Activated CD8-positive, alpha-beta T cell treated with anti-CD3 and anti-CD28 coated beads for 36 hours (primary cell): ENCODE data around the gene NUP85. TPM values are rescaled to one million over a fixed set of nuclear protein-coding genes. Genes with fewer than 3 reads are reported as not detected.
A peak's percentile ranks its signal among the peaks of the same experiment; 100 is the strongest.

ENCODE experiments used
- ATAC-seq: fragments of 200-7000 bp; cut with Tn5 transposase; one replicate; pipeline ENCODE4 v1.10.0; 2021; ENCODE audit warnings: mild to moderate bottlenecking, moderate library complexity
- CTCF ChIA-PET: fragments of 350-600 bp; sonication (Branson Sonifier 250); formaldehyde crosslinking; loops from one replicate; lab custom pipeline; 2021; ENCODE audit warnings: antibody characterized with exemption; lab: Charles Lee
- POLR2A ChIA-PET: fragments of 350-600 bp; sonication (Branson Sonifier 250); formaldehyde crosslinking; loops from one replicate; lab custom pipeline; 2021; ENCODE audit warnings: antibody characterized with exemption; lab: Charles Lee
- DNase-seq: peaks from one replicate; pipeline ENCODE4 v3.0.0-alpha.2; 2020
- H3K27ac Mint-ChIP-seq: one replicate; pipeline ENCODE4 v1.8.0; 2021; ENCODE audit warnings: mild to moderate bottlenecking, mixed read lengths
- H3K27me3 Mint-ChIP-seq: one replicate; pipeline ENCODE4 v1.8.0; 2021; ENCODE audit warnings: mixed read lengths
- H3K36me3 Mint-ChIP-seq: one replicate; pipeline ENCODE4 v1.8.0; 2021; ENCODE audit warnings: low read depth, mixed read lengths
- H3K4me1 Mint-ChIP-seq: one replicate; pipeline ENCODE4 v1.8.0; 2021; ENCODE audit warnings: low read depth, mixed read lengths
- H3K4me3 Mint-ChIP-seq: one replicate; pipeline ENCODE4 v1.8.0; 2021; ENCODE audit warnings: mild to moderate bottlenecking, moderate library complexity, mixed read lengths
- H3K9me3 Mint-ChIP-seq: one replicate; pipeline ENCODE4 v1.8.0; 2021; ENCODE audit warnings: mixed read lengths
- CTCF ChIP-seq: fragments of 200-600 bp; IDR thresholded peaks from one replicate; pipeline ENCODE4 v1.8.0; 2022; ENCODE audit warnings: antibody characterized with exemption, mild to moderate bottlenecking
- intact Hi-C: fragments of 100-400 bp; cut with micrococcal nuclease; formaldehyde crosslinking; loops from one replicate; pipeline ENCODE4 v1.10.0; 2022
- total RNA-seq, 2 experiments: library from RNA; stranded (reverse); gene quantifications; one replicate each; pipeline ENCODE4 v1.2.3, GENCODE V29; 2021

Gene NUP85
- total RNA-seq, 2 experiments from 2014 or later: 108 to 116 TPM

GRCh38 chr17:75182569-75183436 lies 22.7 kb upstream of the NUP85 start, which contains the start of gene SUMO2:
Gene SUMO2, minus strand, starts transcription at chr17:75182959. Its CDS starts 125 bp downstream, at chr17:75182834.
- no peak for TF ChIP-seq CTCF
- ATAC-seq (peak; percentile 82), DNase-seq (peak; percentile 96)
- POLR2A ChIA-PET: interaction anchor here (1.3 to 1.9 kb wide), 9 partner anchors 9 to 69 kb away, joined by 3 to 9 read pairs (median 5); partner anchors contain the start of gene JPT1
- H3K36me3 Mint-ChIP-seq: peaks cover 29% of the 10 kb centered on the region
- H3K27me3 Mint-ChIP-seq: no peaks in the 10 kb centered on the region
- intact Hi-C loops: loop anchor here (2.0 kb wide), 1 partner anchor 30 kb away; no protein-coding TSS in a partner anchor
- CTCF ChIA-PET: interaction anchor here (0.9 to 2.7 kb wide), 2 partner anchors 19 to 66 kb away, joined by 5 to 16 read pairs; no protein-coding TSS in a partner anchor
- H3K4me1 Mint-ChIP-seq: peaks cover 39% of the 10 kb centered on the region
- no peaks in the 10 kb centered on the region for H3K9me3 Mint-ChIP-seq
- peak within 1 kb of the TSS; percentile 90 for H3K4me3 Mint-ChIP-seq
- H3K27ac Mint-ChIP-seq: peak within 1 kb of the TSS; percentile 97

GRCh38 chr17:75183999-75184884 lies 21.2 kb upstream of the NUP85 start:
- POLR2A ChIA-PET: interaction anchor here (0.6 to 1.9 kb wide), 8 partner anchors 8 to 76 kb away, joined by 3 to 9 read pairs (median 4); partner anchors contain the start of gene JPT1
- Mint-ChIP-seq H3K36me3 (peaks cover 21% of the 10 kb centered on the region), H3K27ac (peak overlapping the region; percentile 97), H3K9me3 (no peaks in the 10 kb centered on the region), H3K4me3 (peak overlapping the region; percentile 90), H3K4me1 (peaks cover 39% of the 10 kb centered on the region), H3K27me3 (no peaks in the 10 kb centered on the region)
- CTCF ChIA-PET: interaction anchor here (0.9 to 2.7 kb wide), 3 partner anchors 17 to 67 kb away, joined by 3 to 16 read pairs (median 5); no protein-coding TSS in a partner anchor
- DNase-seq: no peak
- no peak for TF ChIP-seq CTCF
- intact Hi-C loops: loop anchor here (2.0 kb wide), 1 partner anchor 31 kb away; no protein-coding TSS in a partner anchor
- ATAC-seq: no peak

GRCh38 chr17:75188614-75189013 lies 16.9 kb upstream of the NUP85 start:
- Mint-ChIP-seq H3K9me3 (no peaks in the 10 kb centered on the region), H3K4me1 (peaks cover 18% of the 10 kb centered on the region), H3K27me3 (no peaks in the 10 kb centered on the region), H3K27ac (peak overlapping the region; percentile 20), H3K4me3 (no peak overlapping the region), H3K36me3 (no peaks in the 10 kb centered on the region)
- no peak for DNase-seq
- CTCF ChIA-PET: interaction anchor here (0.7 to 7.7 kb wide), 8 partner anchors 8 to 82 kb away, joined by 3 to 79 read pairs (median 6); partner anchors contain the start of genes MIF4GD, NT5C and NUP85
- no peak for ATAC-seq
- TF ChIP-seq CTCF: no peak
- POLR2A ChIA-PET: interaction anchor here (1.2 to 1.9 kb wide), 5 partner anchors 17 to 75 kb away, joined by 3 to 9 read pairs (median 7); partner anchors contain the start of genes GGA3, JPT1 and NUP85
- intact Hi-C loops: no loop called here

DNA sequence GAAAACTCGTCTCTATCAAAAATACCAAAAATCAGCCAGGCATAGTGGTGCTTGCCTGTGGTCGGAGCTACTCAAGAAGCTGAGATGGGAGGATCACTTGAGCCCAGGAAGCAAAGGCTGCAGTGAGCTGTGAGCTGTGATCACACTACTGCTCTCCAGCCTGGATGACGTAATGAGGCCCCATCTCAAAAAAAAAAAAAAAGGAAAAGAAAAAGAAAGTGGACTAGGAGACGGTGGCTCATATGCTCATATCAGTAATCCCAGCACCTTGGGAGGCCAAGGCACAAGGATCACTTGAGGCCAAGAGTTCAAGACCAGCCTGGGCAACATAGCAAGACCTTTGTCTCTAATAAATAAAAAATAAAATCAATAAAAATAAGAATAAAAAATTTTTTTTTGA lies 13.9 kb upstream of the NUP85 start:
- Mint-ChIP-seq H3K27me3 (no peaks in the 10 kb centered on the region), H3K27ac (no peak overlapping the region), H3K4me3 (no peak overlapping the region), H3K4me1 (peaks cover 8% of the 10 kb centered on the region), H3K9me3 (no peaks in the 10 kb centered on the region), H3K36me3 (no peaks in the 10 kb centered on the region)
- intact Hi-C loops: no loop called here
- DNase-seq (no peak), ATAC-seq (no peak)
- POLR2A ChIA-PET: interaction anchor here (1.0 kb wide), 1 partner anchor 8 kb away, joined by 3 read pairs; the partner anchor contains the start of gene SUMO2
- no peak for TF ChIP-seq CTCF
- CTCF ChIA-PET: interaction anchor here (1.3 to 7.7 kb wide), 4 partner anchors 10 to 230 kb away, joined by 3 to 79 read pairs (median 20); no protein-coding TSS in a partner anchor
